Measurements from ENCODE around the gene ROR1.

ROR1 gene

GRCh38 chr1:64114012-64114525, 340.3 kb downstream of the ROR1 start:
- no peak for DNase-seq

- DNase-seq: no peak
Measured at GRCh38 chr1:64116537-64116936, 342.7 kb downstream of the ROR1 start.

GRCh38 chr1:64117492-64117891, 343.7 kb downstream of the ROR1 start:
- DNase-seq: no peak

- DNase-seq: peak in 1 of 2 experiments; percentile 64
Measured at GRCh38 chr1:64121766-64122385, 348.1 kb downstream of the ROR1 start.

- DNase-seq: no peak
Measured at GRCh38 chr1:64122588-64122987, 348.8 kb downstream of the ROR1 start.

- DNase-seq: no peak
Measured at GRCh38 chr1:64124704-64125440, 351.1 kb downstream of the ROR1 start.

- no peak for DNase-seq
Measured at GRCh38 chr1:64126581-64126980, 352.8 kb downstream of the ROR1 start.

- no peak for DNase-seq
Measured at GRCh38 chr1:64127297-64127696, 353.5 kb downstream of the ROR1 start.

GRCh38 chr1:64129701-64130100, 355.9 kb downstream of the ROR1 start:
- no peak for DNase-seq

- DNase-seq: no peak
Measured at GRCh38 chr1:64131155-64131554, 357.3 kb downstream of the ROR1 start.

GRCh38 chr1:64133036-64133435, 359.2 kb downstream of the ROR1 start:
- DNase-seq: no peak

- DNase-seq: no peak
Measured at GRCh38 chr1:64135462-64136223, 361.8 kb downstream of the ROR1 start.

- no peak for DNase-seq
Measured at GRCh38 chr1:64136296-64136695, 362.5 kb downstream of the ROR1 start.

- peak in 1 of 2 experiments; percentile 18 for DNase-seq
Measured at GRCh38 chr1:64136752-64137411, 363.1 kb downstream of the ROR1 start.

GRCh38 chr1:64137412-64137803, 363.6 kb downstream of the ROR1 start:
- no peak for DNase-seq

- DNase-seq: no peak
Measured at GRCh38 chr1:64139877-64140276, 366.1 kb downstream of the ROR1 start.

- DNase-seq: no peak
Measured at GRCh38 chr1:64140596-64140995, 366.8 kb downstream of the ROR1 start.

GRCh38 chr1:64147045-64147724, 373.4 kb downstream of the ROR1 start:
- DNase-seq: no peak

GRCh38 chr1:64147759-64148158, 373.9 kb downstream of the ROR1 start:
- no peak for DNase-seq

GRCh38 chr1:64150266-64150665, 376.4 kb downstream of the ROR1 start:
- DNase-seq: no peak

- DNase-seq: no peak
Measured at GRCh38 chr1:64150729-64151230, 377.0 kb downstream of the ROR1 start.

- no peak for DNase-seq
Measured at GRCh38 chr1:64155278-64155677, 381.5 kb downstream of the ROR1 start.

Measured in cerebellar nuclear complex (tissue), 1 donor.